Right renal pelvis (tissue), 4 donors: ENCODE results near the gene CHML. TPM values are rescaled to one million over a fixed set of nuclear protein-coding genes. Genes with fewer than 3 reads are reported as not detected.
"Not testable (repeated sequence)": the region's sequence is repeated elsewhere in the genome, so short reads cannot be mapped to it uniquely, and the experiment has no call there.

ENCODE experiments used
- DNase-seq, 4 donors: peaks; one replicate each; pipeline ENCODE4 v3.0.0-alpha.2; 2013; ENCODE audit warnings: low read depth in 4 of 4, low spot score in 3 of 4, missing footprints in 1 of 4
- polyA plus RNA-seq, 4 donors: library from polyadenylated mRNA; unstranded; fragments of 120-200 nt; gene quantifications; one replicate each; pipeline ENCODE4 v1.2.1, GENCODE V29; 2013; ENCODE audit not compliant: insufficient read length in 4 of 4

The CHML gene
- polyA plus RNA-seq: 10 to 100 TPM; 21.8 to 28.8 (median 26.5) TPM

GRCh38 chr1:241640149-241640866 is at the start of gene CHML, which contains the start of gene OPN3:
Gene CHML (minus strand): TSS chr1:241640369. CDS start chr1:241635766, 4,603 bp downstream.
Gene OPN3 (minus strand): TSS chr1:241640369. CDS start chr1:241640254, 115 bp downstream.
- peak; percentile 82 to 85 (median 84) for DNase-seq

GRCh38 chr1:241688940-241689368 is 48.8 kb upstream of the CHML start:
- no peak for DNase-seq

GRCh38 chr1:241684108-241684507 is 43.9 kb upstream of the CHML start:
- no peak for DNase-seq

- DNase-seq: no peak
Measured at GRCh38 chr1:241682921-241683320, 42.8 kb upstream of the CHML start.

- not testable (repeated sequence) for DNase-seq
Measured at GRCh38 chr1:241681861-241682448, 41.8 kb upstream of the CHML start.

- no peak for DNase-seq
Measured at GRCh38 chr1:241679961-241680360, 39.8 kb upstream of the CHML start.

GRCh38 chr1:241679404-241679803 is 39.2 kb upstream of the CHML start:
- DNase-seq: no peak

GRCh38 chr1:241678536-241678935 is 38.4 kb upstream of the CHML start:
- no peak for DNase-seq

- DNase-seq: no peak
Measured at GRCh38 chr1:241677201-241677600, 37.0 kb upstream of the CHML start.

GRCh38 chr1:241675983-241676382 is 35.8 kb upstream of the CHML start:
- DNase-seq: no peak

GRCh38 chr1:241674805-241675384 is 34.7 kb upstream of the CHML start:
- no peak for DNase-seq

GRCh38 chr1:241672301-241672700 is 32.1 kb upstream of the CHML start:
- DNase-seq: no peak

GRCh38 chr1:241666419-241666818 is 26.2 kb upstream of the CHML start:
- no peak for DNase-seq

- no peak for DNase-seq
Measured at GRCh38 chr1:241660424-241660972, 20.3 kb upstream of the CHML start.

- DNase-seq: not testable (repeated sequence)
Measured at GRCh38 chr1:241659016-241659415, 18.8 kb upstream of the CHML start.

GRCh38 chr1:241658081-241658793 is 18.1 kb upstream of the CHML start:
- no peak for DNase-seq

GRCh38 chr1:241654641-241655040 is 14.5 kb upstream of the CHML start:
- DNase-seq: no peak

- DNase-seq: no peak
Measured at GRCh38 chr1:241654019-241654418, 13.8 kb upstream of the CHML start.

GRCh38 chr1:241652012-241652411 is 11.8 kb upstream of the CHML start, which contains the start of gene WDR64:
Gene WDR64 (plus strand): TSS chr1:241652281. CDS start chr1:241652485, 204 bp downstream.
- no peak for DNase-seq

GRCh38 chr1:241648159-241648558 is 8.0 kb upstream of the CHML start:
- no peak for DNase-seq

- no peak for DNase-seq
Measured at GRCh38 chr1:241647658-241648057, 7.5 kb upstream of the CHML start.
